Keratinocyte (primary cell): ENCODE results near the gene ERICH4. TPM values are rescaled to one million over a fixed set of nuclear protein-coding genes. Genes with fewer than 3 reads are reported as not detected.

Source experiments
- DNase-seq: peaks from one replicate; pipeline ENCODE4 v3.0.0-alpha.2; 2011; ENCODE audit warnings: low read depth, missing footprints, low spot score
- FAIRE-seq: peaks from 2 replicates; lab custom pipeline; 2011; peaks lifted over from hg19 to GRCh38; lab: Jason Lieb, UNC
- H2AFZ ChIP-seq: 2 replicates; pipeline ENCODE4 v1.6.0; 2012; ENCODE audit warnings: low read length, control low read depth, inconsistent platforms; ENCODE audit not compliant: control insufficient read depth
- H3K27ac ChIP-seq: 2 replicates; pipeline ENCODE4 v1.5.1; 2011; ENCODE audit warnings: low read length; ENCODE audit not compliant: control insufficient read depth, insufficient read depth
- H3K27me3 ChIP-seq: 3 replicates; pipeline ENCODE4 v1.6.0; 2011; ENCODE audit warnings: low read length; ENCODE audit not compliant: control insufficient read depth, insufficient read depth; ENCODE audit errors: extremely low read depth
- H3K36me3 ChIP-seq, 2 experiments: 2 replicates in 1 of 2; 3 replicates in 1 of 2; pipeline ENCODE4 v1.5.1; 2011; ENCODE audit warnings: low read length in 2 of 2, mild to moderate bottlenecking in 1 of 2; ENCODE audit not compliant: control insufficient read depth in 2 of 2, insufficient read depth in 2 of 2; ENCODE audit errors: extremely low read depth in 1 of 2
- H3K4me1 ChIP-seq: 3 replicates; pipeline ENCODE4 v1.5.1; 2011; ENCODE audit warnings: low read length; ENCODE audit not compliant: control insufficient read depth, insufficient read depth; ENCODE audit errors: extremely low read depth
- H3K4me2 ChIP-seq: 3 replicates; pipeline ENCODE4 v1.6.0; 2011; ENCODE audit warnings: low read depth, low read length; ENCODE audit not compliant: control insufficient read depth, insufficient read depth; ENCODE audit errors: extremely low read depth
- H3K4me3 ChIP-seq, 3 experiments: fragments of 200-600 bp in 1 of 3; sonication (generic) in 1 of 3; 2 replicates in 2 of 3; 3 replicates in 1 of 3; pipeline ENCODE4 v1.5.1; 2011 to 2016; ENCODE audit warnings: low read length in 3 of 3, mild to moderate bottlenecking in 3 of 3, control low read depth in 2 of 3, inconsistent platforms in 1 of 3, low read depth in 1 of 3, mixed read lengths in 1 of 3, mixed run types in 1 of 3, moderate library complexity in 1 of 3; ENCODE audit not compliant: control insufficient read depth in 2 of 3, insufficient read depth in 2 of 3; ENCODE audit errors: extremely low read depth in 1 of 3
- H3K79me2 ChIP-seq: 2 replicates; pipeline ENCODE4 v1.6.0; 2012; ENCODE audit warnings: low read length; ENCODE audit not compliant: control insufficient read depth, insufficient read depth
- H3K9ac ChIP-seq: 3 replicates; pipeline ENCODE4 v1.6.0; 2011; ENCODE audit warnings: low read length; ENCODE audit not compliant: control insufficient read depth, insufficient read depth; ENCODE audit errors: extremely low read depth
- H3K9me1 ChIP-seq: 3 replicates; pipeline ENCODE4 v1.6.0; 2011; ENCODE audit warnings: low read length; ENCODE audit not compliant: control insufficient read depth, insufficient read depth; ENCODE audit errors: extremely low read depth
- H3K9me3 ChIP-seq: 2 replicates; pipeline ENCODE4 v1.5.1; 2012; ENCODE audit warnings: low read depth, low read length; ENCODE audit not compliant: control insufficient read depth
- H4K20me1 ChIP-seq: 3 replicates; pipeline ENCODE4 v1.6.0; 2011; ENCODE audit warnings: low read length; ENCODE audit not compliant: control insufficient read depth, insufficient read depth; ENCODE audit errors: extremely low read depth
- EZH2 ChIP-seq: IDR thresholded peaks from one replicate; pipeline ENCODE4 v1.6.1; 2012; ENCODE audit warnings: inconsistent platforms, mild to moderate bottlenecking, low read length, moderate library complexity
- dilution Hi-C: fragments of 300-500 bp; cut with MboI; formaldehyde crosslinking; loops from one replicate; pipeline ENCODE4 v1.7.0; 2020; ENCODE audit warnings: low sequenced_read_pairs; ENCODE audit not compliant: extremely low pct_ligation_motif_present
- polyA plus RNA-seq, 5 experiments: library from polyadenylated mRNA; depleted of rRNA in 3 of 5; stranded (reverse) in 3 of 5; stranded (forward) in 1 of 5; unstranded in 1 of 5; fragments of >200 nt; gene quantifications; 1 replicate in 1 of 5; 2 replicates in 3 of 5; 3 replicates in 1 of 5; pipeline versions ENCODE4 v1.2.1 to v1.2.3, GENCODE V29; 2011 to 2012; ENCODE audit warnings: missing spikeins in 2 of 5, low read depth in 1 of 5, low replicate concordance in 1 of 5
- TF ChIP-seq, protein P1 (sequence below), 3 experiments: IDR thresholded peaks in 1 of 3; conservative IDR thresholded peaks in 1 of 3; optimal IDR thresholded peaks in 1 of 3; 2 replicates in 2 of 3; 3 replicates in 1 of 3; pipeline versions ENCODE3 to v1.5.1; 2011; ENCODE audit warnings: low read length in 3 of 3, mild to moderate bottlenecking in 3 of 3, moderate library complexity in 2 of 3, control low read depth in 1 of 3, inconsistent platforms in 1 of 3; ENCODE audit not compliant: insufficient read depth in 2 of 3; ENCODE audit errors: extremely low read depth in 1 of 3

The ERICH4 gene
- polyA plus RNA-seq, 1 donor (not counting 4 experiments of a cell fraction or from before 2014, with no cell fraction given), result not detected

- dilution Hi-C loops, result no loop called here
- H3K9me1 ChIP-seq, result no peaks in the 10 kb centered on the region
- no peak for TF ChIP-seq EZH2
- TF ChIP-seq, protein P1, sequence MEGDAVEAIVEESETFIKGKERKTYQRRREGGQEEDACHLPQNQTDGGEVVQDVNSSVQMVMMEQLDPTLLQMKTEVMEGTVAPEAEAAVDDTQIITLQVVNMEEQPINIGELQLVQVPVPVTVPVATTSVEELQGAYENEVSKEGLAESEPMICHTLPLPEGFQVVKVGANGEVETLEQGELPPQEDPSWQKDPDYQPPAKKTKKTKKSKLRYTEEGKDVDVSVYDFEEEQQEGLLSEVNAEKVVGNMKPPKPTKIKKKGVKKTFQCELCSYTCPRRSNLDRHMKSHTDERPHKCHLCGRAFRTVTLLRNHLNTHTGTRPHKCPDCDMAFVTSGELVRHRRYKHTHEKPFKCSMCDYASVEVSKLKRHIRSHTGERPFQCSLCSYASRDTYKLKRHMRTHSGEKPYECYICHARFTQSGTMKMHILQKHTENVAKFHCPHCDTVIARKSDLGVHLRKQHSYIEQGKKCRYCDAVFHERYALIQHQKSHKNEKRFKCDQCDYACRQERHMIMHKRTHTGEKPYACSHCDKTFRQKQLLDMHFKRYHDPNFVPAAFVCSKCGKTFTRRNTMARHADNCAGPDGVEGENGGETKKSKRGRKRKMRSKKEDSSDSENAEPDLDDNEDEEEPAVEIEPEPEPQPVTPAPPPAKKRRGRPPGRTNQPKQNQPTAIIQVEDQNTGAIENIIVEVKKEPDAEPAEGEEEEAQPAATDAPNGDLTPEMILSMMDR (optimal IDR thresholded peaks at IDR 0.05 in 1 of 3, IDR thresholded peaks at IDR 0.05 in 1 of 3, conservative IDR thresholded peaks at IDR 0.05 in 1 of 3; ENCODE audit: extremely low read depth in 1 of 3, insufficient read depth in 2 of 3, low read length in 3 of 3), result no peak
Observed at GRCh38 chr19:41435936-41436673, 6.9 kb upstream of the ERICH4 start.

DNA sequence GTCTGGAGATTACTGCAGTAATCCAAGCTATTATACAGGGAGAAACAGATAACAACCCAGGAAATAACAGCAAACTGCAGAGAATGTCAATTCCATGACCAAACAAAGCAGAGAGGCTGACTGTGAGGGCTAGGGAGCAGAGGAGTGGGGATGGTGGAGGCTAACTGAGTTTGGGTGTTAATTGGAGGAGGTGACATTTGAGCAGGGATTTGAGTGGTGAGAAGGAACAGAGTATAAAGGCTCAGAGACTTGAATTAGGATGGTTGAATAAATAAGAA lies 6.3 kb upstream of the ERICH4 start:
- TF ChIP-seq EZH2, result no peak
- TF ChIP-seq, protein P1 (optimal IDR thresholded peaks at IDR 0.05 in 1 of 3, IDR thresholded peaks at IDR 0.05 in 1 of 3, conservative IDR thresholded peaks at IDR 0.05 in 1 of 3; ENCODE audit: extremely low read depth in 1 of 3, insufficient read depth in 2 of 3, low read length in 3 of 3), result no peak
- no peaks in the 10 kb centered on the region for H3K9me3 ChIP-seq
- no peaks in the 10 kb centered on the region for H3K9me1 ChIP-seq
- H3K4me3 ChIP-seq, result no peak overlapping the region
- no peak overlapping the region for H3K4me2 ChIP-seq
- peaks cover 20 to 21% of the 10 kb centered on the region in 2 experiments for H3K36me3 ChIP-seq
- dilution Hi-C loops, result no loop called here
- peaks cover 13% of the 10 kb centered on the region for H3K79me2 ChIP-seq
- no peak overlapping the region for H3K27ac ChIP-seq
- DNase-seq (no peak), FAIRE-seq (no peak)
- H2AFZ ChIP-seq, result no peak overlapping the region
- H3K27me3 ChIP-seq, result no peaks in the 10 kb centered on the region
- no peak overlapping the region for H3K9ac ChIP-seq
- peaks cover 11% of the 10 kb centered on the region for H3K4me1 ChIP-seq
- H4K20me1 ChIP-seq, result no peaks in the 10 kb centered on the region

More at GRCh38 chr19:41435936-41436673, 6.9 kb upstream of the ERICH4 start:
- H3K79me2 ChIP-seq, result peaks cover 13% of the 10 kb centered on the region
- H3K4me2 ChIP-seq, result no peak overlapping the region
- no peak overlapping the region for H2AFZ ChIP-seq
- no peak for DNase-seq
- H4K20me1 ChIP-seq, result no peaks in the 10 kb centered on the region
- no peak overlapping the region for H3K4me3 ChIP-seq
- no peaks in the 10 kb centered on the region for H3K27me3 ChIP-seq
- H3K27ac ChIP-seq, result no peak overlapping the region
- no peak for FAIRE-seq
- H3K9me3 ChIP-seq, result no peaks in the 10 kb centered on the region
- H3K9ac ChIP-seq, result no peak overlapping the region
- peaks cover 7% of the 10 kb centered on the region for H3K4me1 ChIP-seq
- peaks cover 20 to 21% of the 10 kb centered on the region in 2 experiments for H3K36me3 ChIP-seq
